ENCODE results near the gene PODXL2.

PODXL2 gene

GRCh38 chr3:127719369-127719768, 90.4 kb downstream of the PODXL2 start:
- no peaks in the 10 kb centered on the region for H3K4me1 ChIP-seq (ENCODE audit: insufficient read depth, low read length)

GRCh38 chr3:127720161-127720823, 91.3 kb downstream of the PODXL2 start:
- Histone ChIP-seq H3K4me2 (ENCODE audit: insufficient read depth, low read length) (no peak overlapping the region), H4K20me1 (ENCODE audit: insufficient read depth, low read length) (no peaks in the 10 kb centered on the region), H3K27me3 (ENCODE audit: insufficient read depth, low read length, poor library complexity) (peaks cover 4% of the 10 kb centered on the region), H2AFZ (ENCODE audit: low read depth, low read length) (no peak overlapping the region), H3K79me2 (ENCODE audit: insufficient read depth, low read length) (no peaks in the 10 kb centered on the region), H3K4me3 (ENCODE audit: low read depth in 1 of 2, low read length in 2 of 2) (no peak overlapping the region), H3K4me1 (ENCODE audit: insufficient read depth, low read length) (no peaks in the 10 kb centered on the region), H3K9ac (ENCODE audit: low read depth, low read length) (no peak overlapping the region), H3K9me3 (ENCODE audit: insufficient read depth, low read length, severe bottlenecking) (no peaks in the 10 kb centered on the region), H3K27ac (ENCODE audit: low read length) (no peak overlapping the region), H3K36me3 (ENCODE audit: insufficient read depth, low read length) (no peaks in the 10 kb centered on the region)
- DNase-seq, result no peak
- ATAC-seq (ENCODE audit: insufficient read depth, low read depth), result no peak
- TF ChIP-seq CTCF (IDR thresholded peaks at IDR 0.05; ENCODE audit: borderline replicate concordance, extremely low read depth, low read length, poor library complexity, severe bottlenecking) (no peak), EZH2 (IDR thresholded peaks at IDR 0.05; ENCODE audit: borderline replicate concordance, low read depth, low read length, severe bottlenecking) (no peak)

More at GRCh38 chr3:127719369-127719768, 90.4 kb downstream of the PODXL2 start:
- no peak for DNase-seq
- no peaks in the 10 kb centered on the region for H3K36me3 ChIP-seq (ENCODE audit: insufficient read depth, low read length)
- H3K79me2 ChIP-seq (ENCODE audit: insufficient read depth, low read length), result no peaks in the 10 kb centered on the region
- TF ChIP-seq EZH2 (IDR thresholded peaks at IDR 0.05; ENCODE audit: borderline replicate concordance, low read depth, low read length, severe bottlenecking) (no peak), CTCF (IDR thresholded peaks at IDR 0.05; ENCODE audit: borderline replicate concordance, extremely low read depth, low read length, poor library complexity, severe bottlenecking) (no peak)
- H3K9ac ChIP-seq (ENCODE audit: low read depth, low read length), result no peak overlapping the region
- no peak for ATAC-seq (ENCODE audit: insufficient read depth, low read depth)
- no peak overlapping the region for H2AFZ ChIP-seq (ENCODE audit: low read depth, low read length)
- H3K9me3 ChIP-seq (ENCODE audit: insufficient read depth, low read length, severe bottlenecking), result no peaks in the 10 kb centered on the region
- H3K4me3 ChIP-seq (ENCODE audit: low read depth in 1 of 2, low read length in 2 of 2), result no peak overlapping the region
- peaks cover 4% of the 10 kb centered on the region for H3K27me3 ChIP-seq (ENCODE audit: insufficient read depth, low read length, poor library complexity)
- no peak overlapping the region for H3K27ac ChIP-seq (ENCODE audit: low read length)
- no peaks in the 10 kb centered on the region for H4K20me1 ChIP-seq (ENCODE audit: insufficient read depth, low read length)
- H3K4me2 ChIP-seq (ENCODE audit: insufficient read depth, low read length), result no peak overlapping the region

GRCh38 chr3:127720985-127721935, 92.3 kb downstream of the PODXL2 start:
- no peak overlapping the region for H3K27ac ChIP-seq (ENCODE audit: low read length)
- ATAC-seq (ENCODE audit: insufficient read depth, low read depth) (no peak), DNase-seq (no peak)
- H3K79me2 ChIP-seq (ENCODE audit: insufficient read depth, low read length), result no peaks in the 10 kb centered on the region
- H3K4me1 ChIP-seq (ENCODE audit: insufficient read depth, low read length), result no peaks in the 10 kb centered on the region
- H3K4me3 ChIP-seq (ENCODE audit: low read depth in 1 of 2, low read length in 2 of 2), result no peak overlapping the region
- TF ChIP-seq EZH2 (IDR thresholded peaks at IDR 0.05; ENCODE audit: borderline replicate concordance, low read depth, low read length, severe bottlenecking), result no peak
- no peak for TF ChIP-seq CTCF (IDR thresholded peaks at IDR 0.05; ENCODE audit: borderline replicate concordance, extremely low read depth, low read length, poor library complexity, severe bottlenecking)
- H3K4me2 ChIP-seq (ENCODE audit: insufficient read depth, low read length), result no peak overlapping the region
- no peaks in the 10 kb centered on the region for H3K36me3 ChIP-seq (ENCODE audit: insufficient read depth, low read length)
- H4K20me1 ChIP-seq (ENCODE audit: insufficient read depth, low read length), result no peaks in the 10 kb centered on the region
- H2AFZ ChIP-seq (ENCODE audit: low read depth, low read length), result no peak overlapping the region
- H3K9ac ChIP-seq (ENCODE audit: low read depth, low read length), result no peak overlapping the region
- H3K9me3 ChIP-seq (ENCODE audit: insufficient read depth, low read length, severe bottlenecking), result no peaks in the 10 kb centered on the region
- H3K27me3 ChIP-seq (ENCODE audit: insufficient read depth, low read length, poor library complexity), result no peaks in the 10 kb centered on the region

All from DND-41 (cell line).